Embryonic facial prominence (tissue), 1 donor: ENCODE measurements around the gene INPP5D.

Experiments used
- DNase-seq: peaks from one replicate; pipeline ENCODE4 v3.0.0-alpha.2; 2016; ENCODE audit errors: extremely low spot score

Gene INPP5D

DNA sequence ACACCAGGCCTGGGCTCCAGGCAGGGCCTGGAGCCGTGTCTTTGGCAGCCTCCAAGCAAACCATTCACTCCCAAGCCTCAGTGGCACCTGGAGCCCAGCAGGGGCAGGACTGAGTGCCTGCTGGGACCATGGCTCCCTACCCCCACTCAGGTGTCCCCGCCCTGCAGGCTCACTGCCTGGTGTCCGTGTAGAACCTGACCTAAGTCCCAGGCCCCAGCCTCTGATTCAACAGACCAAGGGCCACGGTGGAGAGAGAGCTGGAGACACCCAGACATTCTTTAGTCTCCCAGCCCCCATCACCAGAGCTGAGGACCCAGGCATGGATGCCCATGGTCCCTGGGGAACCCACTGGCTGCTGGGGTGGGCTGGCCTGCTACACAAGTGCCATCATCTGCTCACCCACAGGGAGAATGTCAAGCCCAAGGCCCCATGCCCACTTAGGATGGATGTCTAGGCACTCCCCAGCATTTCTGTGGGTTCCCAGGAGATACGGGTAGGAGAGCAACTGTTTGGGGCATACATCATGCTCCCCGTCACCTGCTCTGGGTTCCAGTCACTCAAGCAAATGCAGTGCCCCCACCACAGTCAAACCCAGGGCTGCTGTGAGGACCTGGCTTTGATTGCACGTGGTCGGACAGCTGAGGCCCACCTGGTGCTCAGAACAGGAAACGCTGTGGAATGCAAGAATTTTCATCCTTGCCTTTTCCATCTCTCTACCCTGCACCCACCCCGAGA is 148.4 kb downstream of the INPP5D start:
- DNase-seq, result no peak

DNA sequence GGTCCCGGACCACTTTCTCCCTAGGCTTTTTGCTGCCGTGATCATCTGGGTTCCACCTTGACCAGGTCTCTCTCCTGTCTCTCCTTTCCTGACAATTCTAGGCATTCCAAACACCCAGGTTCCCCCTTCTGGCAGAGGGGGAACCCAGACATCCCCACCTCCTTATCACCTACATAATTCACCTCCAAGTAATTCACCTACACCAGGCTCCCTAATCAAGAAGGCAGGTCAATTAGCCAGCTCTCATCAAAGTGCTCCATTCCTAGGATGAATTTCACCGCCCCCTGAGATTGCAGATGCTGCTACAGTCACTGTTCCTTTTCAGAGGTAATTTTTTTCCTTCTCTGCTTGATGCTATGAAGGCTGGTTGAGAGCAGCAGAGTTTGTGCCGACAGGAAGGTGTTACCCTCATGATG is 149.0 kb downstream of the INPP5D start:
- DNase-seq, result no peak

DNA sequence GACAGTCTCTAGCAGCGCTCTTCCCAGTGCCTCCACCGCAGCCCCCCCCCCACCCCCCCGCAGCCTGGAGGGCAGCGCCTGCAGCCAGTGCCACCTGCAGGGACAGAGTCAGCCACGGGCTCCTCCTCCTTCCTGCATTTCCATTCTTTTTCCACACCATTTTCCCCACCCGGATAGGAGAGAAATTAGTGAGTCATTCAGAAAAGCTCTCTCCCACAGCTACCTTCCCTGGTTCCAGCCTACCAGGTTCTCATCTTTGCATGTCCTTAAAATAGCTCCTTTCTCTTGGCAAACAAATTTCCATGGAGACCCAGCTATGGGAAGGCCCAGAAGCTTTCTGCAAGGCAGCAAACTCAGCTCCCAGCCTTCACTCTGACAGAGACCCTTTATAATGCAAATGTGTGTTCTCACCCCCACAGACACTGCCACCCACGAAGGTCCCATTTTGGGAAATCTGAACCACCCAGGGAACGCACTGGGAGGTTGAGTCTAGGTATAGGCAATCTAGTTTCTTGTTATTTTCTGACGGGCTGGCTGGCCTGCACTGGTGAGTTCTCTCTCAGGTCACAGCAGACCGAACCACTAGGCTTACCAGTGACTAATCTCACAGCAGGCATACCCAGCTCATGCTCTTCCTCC is 149.5 kb downstream of the INPP5D start:
- no peak for DNase-seq

DNA sequence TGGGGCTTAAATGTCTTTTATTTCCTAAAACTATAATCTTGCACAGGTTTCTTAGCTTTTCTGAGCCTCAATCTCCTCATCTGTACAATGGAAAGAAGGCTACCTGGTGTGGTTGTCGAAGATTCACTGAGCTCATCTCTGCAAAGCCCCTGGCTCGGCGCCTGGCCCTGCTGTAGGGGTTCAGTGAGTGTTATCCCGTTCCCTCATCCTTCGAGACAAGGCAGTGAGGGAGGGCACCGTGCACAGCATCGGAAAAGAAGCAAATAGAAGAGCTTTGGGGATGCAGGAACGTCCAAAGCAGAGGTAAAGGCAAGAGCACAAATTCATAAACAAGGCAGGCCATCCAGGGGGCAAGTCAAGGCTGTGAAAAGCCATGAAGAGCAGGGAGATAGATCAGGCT is 150.1 kb downstream of the INPP5D start:
- DNase-seq, result no peak

DNA sequence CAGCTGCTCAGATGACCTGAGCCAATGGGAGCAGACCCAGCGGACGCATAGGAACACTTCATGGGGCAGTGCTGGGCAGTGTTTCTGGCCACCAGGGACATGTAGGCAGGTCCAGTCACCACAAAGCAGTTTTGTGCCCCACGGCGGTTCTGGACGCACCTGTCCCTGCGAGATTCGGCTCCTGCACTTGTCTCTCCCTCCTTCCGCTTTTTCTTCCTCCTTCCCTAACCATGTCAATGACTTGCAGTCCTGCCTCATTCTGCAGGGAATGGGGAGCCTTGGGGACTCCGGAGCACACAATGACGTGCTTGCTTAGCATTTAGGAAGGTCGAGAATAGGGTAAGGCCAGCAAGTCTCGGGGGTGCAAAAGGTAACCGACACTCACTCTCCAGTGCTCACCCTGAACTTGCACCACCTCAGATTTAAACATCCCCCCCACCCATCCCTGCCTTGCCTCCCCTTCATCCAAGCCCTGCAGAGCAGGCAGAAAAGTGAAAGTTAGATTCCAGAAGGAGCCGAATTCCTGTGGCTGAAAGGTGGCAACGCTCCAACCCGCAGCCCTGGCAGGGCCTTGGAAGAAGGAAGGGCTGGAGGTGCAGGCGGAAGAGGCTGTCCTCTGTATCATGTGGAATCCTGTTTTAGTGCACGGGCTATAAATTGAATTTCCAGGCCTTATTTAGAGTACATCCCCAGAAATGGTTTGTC is 150.9 kb downstream of the INPP5D start:
- DNase-seq, result peak; percentile 79

DNA sequence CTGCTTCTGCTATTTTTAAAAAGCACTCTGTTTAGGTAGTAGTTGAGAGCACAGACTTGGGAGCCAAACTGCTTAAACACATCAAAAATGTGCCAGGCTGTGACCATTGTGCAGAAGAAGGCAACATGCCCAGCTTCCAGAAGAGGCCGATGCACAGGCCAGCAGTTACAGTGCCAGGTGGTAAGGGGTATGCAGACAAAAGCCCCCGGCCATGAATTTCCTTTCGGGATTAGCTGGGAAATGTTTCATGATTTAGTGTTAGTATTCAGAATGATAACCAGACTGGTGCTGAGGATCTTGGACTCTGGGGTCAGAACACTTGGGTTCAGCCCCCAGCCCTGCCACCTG is 151.4 kb downstream of the INPP5D start:
- DNase-seq, result no peak

DNA sequence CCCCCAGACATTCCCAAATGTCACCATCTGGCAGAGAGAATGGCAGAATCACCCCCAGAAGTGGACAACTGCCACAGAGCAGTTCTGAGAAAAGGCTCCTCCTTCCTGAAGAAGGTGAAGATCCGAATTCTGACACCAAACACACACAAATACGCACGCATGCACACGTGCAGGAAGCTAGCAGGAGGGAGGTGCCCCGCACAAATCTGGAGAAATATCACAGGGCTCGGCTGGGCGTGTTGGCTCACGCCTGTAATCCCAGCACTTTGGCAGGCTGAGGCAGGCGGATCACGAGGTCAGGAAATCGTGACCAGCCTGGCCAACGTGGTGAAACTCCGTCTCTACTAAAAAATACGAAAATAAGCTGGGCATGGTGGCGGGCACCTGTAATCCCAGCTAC is 152.9 kb downstream of the INPP5D start:
- DNase-seq, result no peak

DNA sequence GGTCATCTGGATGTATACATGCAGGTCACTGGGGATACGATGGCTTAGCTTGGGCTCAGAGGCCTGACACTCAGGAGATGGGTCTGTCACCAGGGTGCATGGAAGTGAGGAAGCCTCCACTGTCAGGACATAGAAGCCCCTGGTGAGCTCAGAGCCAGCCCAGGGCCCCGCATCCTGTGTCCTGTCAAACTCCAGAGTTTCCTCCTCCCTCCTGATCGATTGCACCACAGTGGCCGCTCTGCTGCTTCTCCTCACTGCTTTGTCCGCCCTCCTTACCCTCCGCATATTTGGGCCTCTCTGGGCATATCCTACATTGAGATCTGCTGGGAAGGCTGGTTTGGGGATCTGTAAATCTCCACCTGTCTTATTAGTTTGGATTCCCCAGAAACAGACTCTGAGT is 153.8 kb downstream of the INPP5D start:
- DNase-seq, result no peak

DNA sequence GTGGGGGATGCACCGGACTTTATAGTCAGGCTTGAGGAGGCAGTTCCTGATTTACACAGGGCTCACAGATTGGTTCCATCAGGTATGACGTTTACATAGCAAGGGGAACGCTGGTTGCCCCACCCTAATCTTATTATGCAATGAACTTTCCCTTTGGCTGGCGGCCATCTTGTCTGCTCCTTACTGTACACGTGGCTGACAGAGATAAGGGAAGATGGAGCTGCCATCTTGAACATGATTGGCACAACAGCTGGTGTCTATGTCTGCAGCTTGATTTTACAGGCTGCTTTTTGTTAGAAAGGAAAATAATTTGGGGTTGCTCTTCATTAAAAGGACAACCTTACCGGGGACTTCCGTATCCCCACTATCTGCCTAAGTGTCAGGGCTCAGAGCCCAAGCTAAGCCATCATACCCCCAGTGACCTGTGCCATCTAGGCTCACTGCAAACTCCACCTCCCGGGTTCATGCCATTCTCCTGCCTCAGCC is 157.8 kb downstream of the INPP5D start:
- DNase-seq, result no peak

DNA sequence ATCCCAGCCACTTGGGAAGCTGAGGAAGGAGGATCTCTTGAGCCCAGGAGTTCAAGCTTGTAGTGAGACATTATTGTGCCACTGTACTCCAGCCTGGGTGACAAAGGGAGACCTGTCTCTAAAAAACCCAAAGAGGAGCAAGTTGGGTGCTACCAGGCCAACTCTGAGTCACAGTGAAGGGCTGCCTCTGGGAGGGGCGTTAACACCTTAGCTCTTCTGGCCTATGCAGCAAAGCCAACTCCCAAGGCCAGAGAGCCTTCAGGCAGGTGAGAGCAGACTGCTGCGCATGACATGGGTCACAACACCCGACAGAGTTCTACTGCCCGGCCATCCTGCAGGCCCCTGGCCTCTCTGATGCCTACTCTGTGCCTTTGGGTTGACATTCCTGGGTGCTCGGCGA is 158.7 kb downstream of the INPP5D start:
- no peak for DNase-seq

DNA sequence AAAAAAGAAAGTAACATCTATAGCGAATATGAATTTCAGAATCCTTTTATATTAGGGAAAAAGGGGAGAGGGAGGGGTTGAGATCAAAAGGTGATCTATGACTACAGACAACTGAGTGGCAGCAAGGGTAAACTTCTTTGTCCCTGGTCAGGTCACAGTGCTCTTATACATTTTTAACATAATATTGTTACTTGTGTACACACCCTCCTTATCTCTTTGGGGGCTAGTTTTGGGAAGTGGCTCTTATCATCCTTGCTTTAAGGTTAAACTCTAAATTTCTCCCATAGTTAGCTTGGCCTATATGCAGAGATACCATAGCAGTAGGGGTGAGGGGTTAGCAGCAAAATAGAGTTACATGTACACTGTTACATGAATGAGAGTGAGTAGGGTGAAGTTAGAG is 159.7 kb downstream of the INPP5D start:
- DNase-seq, result no peak

DNA sequence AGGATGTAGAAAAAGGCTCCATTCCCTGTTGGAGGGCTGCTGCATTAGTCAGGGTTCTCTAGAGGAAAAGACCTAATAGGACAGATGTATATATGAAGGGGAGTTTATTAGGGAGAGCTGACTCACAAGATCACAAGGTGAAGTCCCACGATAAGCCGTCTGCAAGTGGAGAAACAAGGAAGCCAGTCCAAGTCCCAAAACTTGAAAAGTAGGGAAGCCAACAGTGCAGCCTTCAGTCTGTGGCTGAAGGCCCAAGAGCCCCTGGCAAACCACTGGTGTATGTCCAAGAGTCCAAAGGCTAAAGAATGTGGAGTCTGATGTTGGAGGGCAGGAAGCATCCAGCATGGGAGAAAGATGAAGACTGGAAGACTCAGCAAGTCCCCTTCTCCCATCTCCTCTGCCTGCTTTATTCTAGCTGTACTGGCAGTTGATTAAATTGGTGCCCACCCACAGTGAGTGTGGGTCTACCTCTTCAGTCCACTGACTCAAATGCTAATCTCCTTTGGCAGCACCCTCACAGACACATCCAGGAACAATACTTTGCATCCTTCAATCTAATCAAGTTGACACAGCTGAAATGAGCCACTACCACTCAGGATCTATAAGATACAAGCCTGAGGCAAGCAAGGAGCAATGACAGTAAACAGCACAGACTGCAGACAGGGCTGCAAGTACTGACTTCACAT is 161.4 kb downstream of the INPP5D start:
- no peak for DNase-seq

DNA sequence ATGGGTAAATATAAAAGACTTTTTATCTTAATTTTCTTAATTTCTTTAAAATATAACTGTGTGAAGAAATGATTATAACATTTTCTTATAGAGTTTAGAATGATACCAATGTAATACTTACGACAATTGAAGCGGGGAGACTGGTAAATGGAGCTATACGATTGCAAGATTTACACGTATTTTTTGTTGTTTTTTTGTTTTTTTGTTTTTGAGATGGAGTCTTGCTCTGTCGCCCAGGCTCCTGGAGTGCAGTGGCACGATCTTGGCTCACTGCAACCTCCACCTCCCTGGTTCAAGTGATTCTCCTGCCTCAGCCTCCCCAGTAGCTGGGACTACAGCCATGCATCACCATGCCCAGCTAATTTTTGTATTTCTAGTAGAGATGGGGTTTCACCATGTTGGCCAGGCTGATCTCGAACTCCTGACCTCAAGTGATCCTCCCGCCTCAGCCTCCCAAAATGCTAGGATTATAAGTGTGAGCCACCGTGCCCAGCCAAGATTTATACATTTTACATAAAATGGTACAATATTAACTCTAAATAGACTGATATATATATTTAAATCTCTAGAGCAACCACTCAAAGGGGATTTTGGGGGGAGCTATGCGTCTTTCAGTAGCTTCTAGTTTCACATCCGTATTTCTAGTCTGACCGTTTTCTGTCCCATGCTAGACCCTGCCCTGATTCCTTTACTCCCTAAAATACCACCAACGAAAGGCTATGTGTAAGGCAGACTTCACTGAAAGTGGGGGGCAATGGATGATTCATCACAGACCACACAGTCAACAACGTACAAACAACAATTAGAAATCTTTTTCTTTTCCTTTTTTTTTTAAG is 163.1 kb downstream of the INPP5D start:
- no peak for DNase-seq

DNA sequence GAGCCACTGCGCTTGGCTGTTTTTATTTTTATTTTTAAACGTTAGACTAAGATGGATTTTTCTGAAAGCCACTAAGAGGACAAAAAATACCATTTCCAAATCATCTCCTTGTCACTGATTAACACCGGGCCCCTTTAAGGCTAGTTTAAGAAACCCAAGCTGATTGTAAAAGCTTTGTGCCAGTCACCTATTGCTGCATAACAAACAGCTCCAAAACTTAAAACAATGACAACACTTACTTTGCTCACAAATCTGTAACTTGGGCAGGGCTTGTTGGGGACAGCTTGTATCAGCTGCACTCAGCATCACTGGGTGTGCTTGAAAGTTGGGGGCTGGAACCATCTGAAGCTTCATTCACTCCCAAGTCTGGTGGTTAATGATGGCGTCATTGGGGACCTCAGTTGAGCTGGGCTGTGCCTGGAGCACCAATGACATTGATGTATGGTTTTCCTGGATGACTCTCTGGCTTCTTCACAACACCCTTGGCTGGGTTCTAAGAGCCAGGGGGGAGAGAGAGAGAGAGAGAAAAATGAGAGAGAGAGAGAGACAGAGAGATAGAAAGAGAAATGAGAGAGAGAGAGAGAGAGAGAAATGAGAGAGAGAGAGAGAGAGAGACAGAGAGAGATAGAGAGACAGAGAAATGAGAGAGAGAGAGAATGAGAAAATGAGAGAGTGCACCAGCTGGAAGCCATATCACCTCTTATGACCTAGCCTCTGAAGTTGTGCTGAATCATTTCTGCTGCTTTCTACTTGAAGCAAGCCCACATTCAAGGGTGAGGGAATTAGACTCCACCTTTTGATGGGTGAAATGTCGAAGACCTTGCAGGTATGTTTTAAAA is 165.3 kb downstream of the INPP5D start:
- DNase-seq, result no peak

DNA sequence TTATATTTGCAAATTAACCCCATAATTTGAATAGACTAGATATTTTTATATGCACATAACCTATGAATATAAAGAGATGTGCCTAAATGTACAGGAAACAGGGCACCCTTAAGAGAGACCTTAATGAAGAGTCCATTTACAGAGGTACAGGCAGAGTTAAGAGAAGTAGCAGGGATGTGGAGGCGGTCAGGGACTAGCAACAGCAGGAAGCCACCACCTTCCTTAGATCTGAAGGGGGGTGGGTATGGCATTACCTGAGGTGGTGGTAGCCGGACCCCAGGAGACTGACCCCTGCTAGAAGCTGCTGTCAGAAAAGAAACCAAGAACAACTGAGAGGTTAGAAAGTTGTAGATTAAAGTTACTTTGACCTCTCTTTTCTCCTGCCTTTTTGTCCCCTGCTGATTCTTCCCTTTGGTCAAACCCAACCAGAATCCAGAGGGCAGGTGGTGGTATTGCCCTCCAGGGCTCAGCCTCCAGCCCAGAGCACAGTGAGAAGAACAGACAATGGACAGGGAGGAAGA is 166.4 kb downstream of the INPP5D start:
- no peak for DNase-seq

DNA sequence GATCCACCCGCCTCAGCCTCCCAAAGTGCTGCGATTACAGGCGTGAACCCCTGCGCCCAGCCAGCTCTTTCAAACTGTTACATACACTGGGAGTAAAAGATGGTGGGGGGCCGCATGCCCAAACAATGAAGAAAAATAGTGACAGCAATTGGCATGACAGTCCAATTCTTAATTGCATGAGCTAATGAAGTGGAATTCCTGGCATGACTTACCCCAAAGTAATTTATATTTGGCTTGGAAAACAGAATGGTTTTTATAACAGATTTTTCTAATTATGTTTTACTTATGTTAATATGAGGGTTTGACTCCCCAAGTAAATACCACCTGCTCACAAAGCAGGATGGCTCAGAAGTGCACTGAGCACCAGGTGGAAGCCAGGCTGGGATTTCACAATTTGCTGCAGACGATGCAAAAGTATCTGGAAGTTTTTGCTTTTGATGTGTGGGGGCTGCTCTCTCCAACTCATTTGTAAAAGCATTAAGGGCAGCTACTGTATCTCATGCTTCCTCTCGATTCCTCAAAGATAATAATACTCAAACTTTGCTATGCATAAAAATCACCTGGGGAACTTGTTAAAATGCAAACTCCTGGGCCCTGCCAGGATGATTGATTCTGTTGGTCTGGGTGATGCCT is 167.3 kb downstream of the INPP5D start:
- DNase-seq, result no peak

DNA sequence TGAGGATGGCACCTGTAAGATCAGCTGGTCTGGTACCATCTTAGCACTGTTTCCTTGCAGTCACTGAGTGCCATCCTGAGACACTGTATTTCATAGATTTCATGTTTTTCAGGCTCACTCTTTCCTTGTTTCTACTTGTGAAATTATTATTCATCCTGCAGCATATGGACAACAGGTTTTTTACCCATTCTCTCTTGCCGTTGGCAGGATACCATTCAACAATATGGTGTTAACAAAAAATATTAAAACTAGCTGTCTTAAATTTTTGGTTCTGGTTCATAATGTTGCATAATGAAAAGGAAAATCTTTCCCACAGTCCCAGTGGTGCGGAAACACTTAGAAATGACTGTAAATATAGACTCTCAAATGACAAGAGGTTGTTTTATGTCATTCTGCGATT is 168.2 kb downstream of the INPP5D start:
- no peak for DNase-seq

DNA sequence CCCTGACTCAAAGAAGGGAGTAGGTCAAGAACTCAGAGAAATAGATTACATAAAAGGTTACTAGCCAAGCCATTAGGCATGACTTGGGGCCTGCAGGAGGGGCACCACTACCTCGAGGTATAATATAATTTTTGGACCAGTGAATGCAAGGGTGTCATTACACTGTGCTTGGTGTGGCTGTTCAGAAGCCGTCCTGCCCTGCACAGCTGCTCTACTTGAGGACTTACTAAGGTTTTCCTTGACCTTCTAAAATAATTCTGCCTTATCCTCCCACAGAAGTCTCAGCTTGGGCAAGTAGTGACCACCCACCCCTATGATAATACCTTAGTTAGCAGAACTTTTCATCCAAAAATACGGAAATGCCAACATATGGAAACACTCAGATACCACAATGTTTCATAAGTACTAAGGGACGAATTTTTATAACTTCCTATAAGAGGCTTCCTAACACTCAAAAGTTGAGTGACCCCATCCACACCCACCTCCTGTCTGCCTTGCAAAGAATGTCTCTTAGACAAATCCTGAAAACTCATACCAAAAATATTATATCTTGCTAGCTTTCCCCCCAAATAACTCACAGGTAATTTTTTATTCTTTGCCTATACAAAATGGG is 173.6 kb downstream of the INPP5D start:
- DNase-seq, result no peak

DNA sequence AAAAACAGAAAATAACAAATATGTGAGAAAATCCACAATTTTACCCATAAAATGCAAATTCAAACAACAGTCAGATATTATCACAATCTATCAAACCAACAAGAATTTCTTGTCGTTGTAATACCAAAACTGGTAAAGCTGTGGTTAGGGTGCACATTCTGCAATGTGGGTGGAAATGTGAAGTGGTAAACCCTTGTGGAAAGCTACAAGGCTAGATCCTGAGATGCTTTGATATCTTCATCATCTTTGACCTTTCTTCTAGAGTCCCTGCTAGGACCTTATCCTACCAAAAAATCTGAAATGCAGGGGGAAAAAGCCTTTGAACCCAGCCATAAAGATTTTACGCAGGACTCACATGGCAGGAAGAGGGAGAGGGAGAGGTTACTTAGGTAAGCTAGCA is 174.1 kb downstream of the INPP5D start:
- DNase-seq, result no peak
